Neural progenitor cell (in vitro differentiated cells): Measurements from ENCODE around the gene NSFL1C.

Source experiments
- CTCF ChIP-seq: fragments of 200-600 bp; sonication (generic); IDR thresholded peaks from 2 replicates; pipeline ENCODE4 v1.5.1; 2017; ENCODE audit warnings: antibody characterized with exemption, mild to moderate bottlenecking
- EZH2 ChIP-seq: fragments of 200-600 bp; sonication (generic); IDR thresholded peaks from 2 replicates; pipeline ENCODE4 v1.6.1; 2017; ENCODE audit warnings: antibody characterized with exemption, mild to moderate bottlenecking, moderate library complexity
- EZH2phosphoT487 ChIP-seq: fragments of 200-600 bp; sonication (generic); IDR thresholded peaks from 2 replicates; pipeline ENCODE4 v1.6.1; 2017; ENCODE audit warnings: antibody characterized with exemption

DNA sequence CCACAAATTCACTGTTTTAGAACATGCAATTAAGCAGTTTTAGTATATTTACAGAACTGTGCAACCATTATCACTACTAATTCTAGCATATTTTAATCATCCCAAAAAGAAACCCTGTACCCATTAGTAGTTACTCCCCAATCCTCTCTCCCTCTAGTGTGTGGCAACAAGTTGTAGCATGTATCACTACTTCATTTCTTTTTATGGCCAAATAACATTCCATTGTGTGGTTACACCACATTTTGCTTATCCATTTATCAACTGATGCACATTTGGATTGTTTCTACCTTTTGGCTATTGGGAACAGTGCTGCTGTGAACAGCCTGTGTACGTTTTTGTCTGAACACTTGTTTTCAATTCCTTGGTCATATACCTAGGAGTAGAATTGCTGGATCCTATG, 42.3 kb downstream of the NSFL1C start:
- TF ChIP-seq CTCF = no peak
- no peak for TF ChIP-seq EZH2phosphoT487
- TF ChIP-seq EZH2 = no peak
